HG02870 (cell line): ENCODE measurements around the gene AQP12A.
"Not testable (repeated sequence)": the region's sequence is repeated elsewhere in the genome, so short reads cannot be mapped to it uniquely, and the experiment has no call there.

ENCODE experiments used
- ATAC-seq: cut with Tn5 transposase; IDR thresholded peaks from one replicate; pipeline ENCODE4 v1.9.1; 2021; ENCODE audit warnings: mild to moderate bottlenecking, moderate library complexity; ENCODE audit not compliant: unreplicated experiment

The AQP12A gene

GRCh38 chr2:240655931-240656886 is 35.5 kb upstream of the AQP12A start:
- no peak for ATAC-seq

DNA sequence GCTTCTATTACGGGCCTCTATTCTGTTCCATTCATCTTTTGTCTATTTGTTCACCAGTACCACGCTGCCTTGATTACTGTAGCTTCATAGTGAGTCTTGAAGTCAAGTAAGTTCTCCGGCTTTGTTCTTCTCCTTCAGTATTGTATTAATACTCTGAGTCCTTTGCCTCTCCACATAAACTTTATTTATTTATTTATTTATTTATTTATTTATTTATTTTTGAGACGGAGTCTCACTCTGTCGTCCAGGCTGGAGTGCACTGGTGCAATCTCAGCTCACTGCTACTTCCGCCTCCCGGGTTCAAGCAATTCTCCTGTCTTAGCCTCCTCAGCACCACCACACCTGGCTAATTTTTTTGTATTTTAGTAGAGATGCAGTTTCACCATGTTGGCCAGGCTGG is 31.8 kb upstream of the AQP12A start:
- not testable (repeated sequence) for ATAC-seq

DNA sequence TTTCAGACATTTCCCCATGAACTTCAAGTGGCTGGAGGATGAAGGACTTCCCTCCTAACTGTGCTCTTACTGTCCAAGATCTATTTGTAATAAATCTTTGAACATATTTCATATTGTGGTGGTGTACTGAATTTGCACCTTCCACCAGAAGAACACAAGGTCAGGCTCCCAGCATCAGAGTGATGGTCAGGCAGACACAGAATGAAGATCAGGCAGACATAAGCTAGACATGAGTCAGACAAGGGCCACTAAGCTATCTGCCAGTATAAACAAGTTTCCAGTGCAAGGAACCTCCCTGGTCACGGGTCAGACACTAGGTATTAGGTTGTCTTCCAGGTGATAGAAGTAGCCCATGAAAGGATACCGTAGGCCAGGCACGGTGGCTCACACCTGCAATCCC is 29.0 kb upstream of the AQP12A start:
- no peak for ATAC-seq

- ATAC-seq: no peak
Measured at GRCh38 chr2:240663546-240664190, 28.0 kb upstream of the AQP12A start.

DNA sequence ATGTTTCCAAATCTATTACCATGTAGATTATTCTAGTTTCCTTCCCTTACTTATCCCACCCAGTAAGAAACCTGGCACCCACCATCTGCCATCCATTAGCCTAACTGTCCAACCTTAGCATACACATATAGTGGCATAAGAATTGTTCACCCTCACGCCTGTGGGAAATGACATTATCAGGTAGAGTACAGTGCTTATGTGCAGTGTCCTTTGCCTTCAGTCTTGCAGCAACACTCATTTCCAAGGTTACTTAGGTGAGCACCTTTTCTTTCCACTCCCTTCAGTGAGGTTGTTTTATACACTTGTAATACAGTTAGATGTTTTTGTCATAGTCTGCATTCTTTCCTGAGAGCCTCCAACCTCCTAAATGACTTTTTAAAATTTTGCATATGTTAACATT is 27.0 kb upstream of the AQP12A start:
- no peak for ATAC-seq

DNA sequence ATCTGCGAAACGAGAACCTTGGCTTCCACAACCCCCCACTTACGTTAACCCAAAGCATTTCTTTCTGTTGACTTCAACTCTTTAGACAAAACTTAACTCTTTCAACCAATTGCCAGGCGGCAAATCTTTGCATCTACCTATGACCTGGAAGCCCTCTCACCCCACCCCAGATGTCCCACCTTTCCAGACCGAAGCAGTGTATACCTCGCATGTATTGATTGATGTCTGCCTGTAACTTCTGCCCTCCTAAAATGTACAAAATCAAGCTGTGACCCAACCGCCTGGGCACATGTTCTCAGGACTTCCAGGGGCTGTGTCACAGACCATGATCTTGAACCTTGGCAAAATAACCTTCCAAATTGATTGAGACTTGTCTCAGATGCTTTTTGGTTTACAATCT is 21.3 kb upstream of the AQP12A start:
- no peak for ATAC-seq

DNA sequence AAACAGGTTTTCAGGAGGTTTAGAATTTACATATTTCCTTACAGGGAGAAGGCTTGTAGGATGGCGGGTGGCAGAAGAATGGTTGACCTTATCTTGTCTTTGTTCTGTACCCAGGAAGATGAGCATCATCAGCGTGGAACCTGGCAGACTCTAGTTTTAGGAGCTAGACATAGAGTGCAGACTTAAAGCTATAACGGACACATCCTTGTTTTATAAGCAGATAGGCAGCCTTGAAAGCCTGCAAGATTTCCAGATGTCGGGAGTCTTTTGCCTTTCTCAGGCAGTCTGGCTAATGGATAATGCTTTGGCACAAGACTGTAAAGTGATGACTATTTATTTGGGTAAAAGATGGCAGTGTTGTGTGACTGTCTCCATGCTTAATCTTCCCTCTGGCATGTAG is 20.7 kb upstream of the AQP12A start:
- no peak for ATAC-seq

DNA sequence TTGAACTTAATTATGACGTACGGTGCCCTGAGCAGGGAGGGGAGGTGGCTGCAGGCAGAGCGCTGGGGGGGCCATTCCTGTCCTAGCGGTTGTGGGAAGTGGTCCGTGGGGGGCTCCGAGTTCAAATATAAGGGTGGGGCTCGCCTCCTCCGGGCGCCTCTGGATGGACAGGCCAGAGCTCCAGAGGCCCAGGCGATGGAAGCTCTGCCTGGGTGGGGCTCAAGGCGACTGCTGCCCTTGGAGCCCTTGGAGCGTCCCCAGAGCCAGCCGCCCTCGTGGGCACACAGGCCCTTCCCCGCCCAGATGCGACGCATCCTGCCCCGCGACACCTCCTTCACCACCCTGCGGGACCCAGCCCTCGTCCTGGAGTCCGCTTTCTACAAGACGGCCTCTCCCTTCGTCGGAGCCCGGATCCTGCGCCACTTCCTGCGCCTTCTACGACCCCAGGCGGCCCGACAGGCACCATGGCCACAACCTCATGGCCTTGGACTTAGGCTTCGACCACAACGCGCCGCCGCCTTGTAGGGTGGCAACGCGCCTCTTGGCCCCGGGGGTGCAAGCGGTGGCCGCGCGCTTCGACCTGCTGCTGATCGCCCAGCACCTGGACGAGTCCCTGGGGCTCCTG is 19.5 kb upstream of the AQP12A start:
- ATAC-seq: no peak

GRCh38 chr2:240672701-240673190 is 18.9 kb upstream of the AQP12A start:
- no peak for ATAC-seq

DNA sequence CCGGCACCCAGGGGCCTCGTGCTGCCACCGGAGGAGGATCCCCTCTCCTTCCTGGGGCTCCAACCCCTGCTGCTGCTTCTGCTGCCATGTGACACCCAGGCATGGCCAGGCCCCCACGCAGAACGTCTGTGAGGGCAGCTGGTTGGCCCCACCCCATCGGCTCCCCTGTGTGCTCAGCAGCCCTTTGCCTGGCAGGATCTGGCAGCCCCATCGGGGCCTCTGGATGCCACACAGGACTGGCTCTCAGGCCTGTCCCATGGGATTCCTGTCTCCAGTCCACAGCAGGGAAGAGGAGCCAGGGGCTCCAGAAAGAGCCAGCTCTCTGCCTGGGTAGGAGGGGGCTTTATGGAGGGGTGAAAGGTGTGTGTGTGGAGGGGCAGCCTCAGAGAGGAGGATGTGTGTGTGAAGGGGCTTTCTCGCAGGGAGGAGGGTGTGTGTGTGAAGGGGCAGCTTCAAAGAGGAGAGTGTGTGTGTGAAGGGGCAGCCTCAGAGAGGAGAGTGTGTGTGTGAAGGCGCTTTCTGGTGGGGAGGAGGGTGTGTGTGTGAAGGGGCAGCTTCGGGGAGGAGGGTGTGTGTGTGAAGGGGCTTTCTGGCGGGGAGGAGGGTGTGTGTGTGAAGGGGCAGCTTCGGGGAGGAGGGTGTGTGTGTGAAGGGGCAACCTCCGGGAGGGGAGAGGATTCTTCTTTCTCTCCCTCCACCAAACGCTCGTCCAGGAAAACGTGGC is 17.0 kb upstream of the AQP12A start:
- not testable (repeated sequence) for ATAC-seq

DNA sequence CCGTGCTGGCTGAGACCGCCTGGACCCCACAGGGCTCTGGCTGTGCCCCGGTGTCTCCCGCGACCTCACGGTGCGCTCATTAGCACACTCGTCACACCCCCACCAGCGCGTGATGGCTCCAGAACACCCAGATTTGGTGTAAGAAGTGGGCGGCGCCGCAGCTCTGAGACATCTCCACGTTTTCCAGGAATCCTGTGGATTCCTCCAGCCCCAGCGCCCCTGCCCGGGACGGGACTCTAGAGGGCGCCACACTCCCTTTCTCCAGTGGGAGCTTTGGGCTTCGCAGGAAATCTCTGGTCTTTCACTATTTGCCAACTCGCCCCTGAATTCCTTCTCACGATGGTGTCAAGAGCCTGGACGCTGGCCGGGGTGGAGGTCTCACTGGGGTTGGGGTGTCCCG is 16.3 kb upstream of the AQP12A start:
- ATAC-seq: not testable (repeated sequence)

DNA sequence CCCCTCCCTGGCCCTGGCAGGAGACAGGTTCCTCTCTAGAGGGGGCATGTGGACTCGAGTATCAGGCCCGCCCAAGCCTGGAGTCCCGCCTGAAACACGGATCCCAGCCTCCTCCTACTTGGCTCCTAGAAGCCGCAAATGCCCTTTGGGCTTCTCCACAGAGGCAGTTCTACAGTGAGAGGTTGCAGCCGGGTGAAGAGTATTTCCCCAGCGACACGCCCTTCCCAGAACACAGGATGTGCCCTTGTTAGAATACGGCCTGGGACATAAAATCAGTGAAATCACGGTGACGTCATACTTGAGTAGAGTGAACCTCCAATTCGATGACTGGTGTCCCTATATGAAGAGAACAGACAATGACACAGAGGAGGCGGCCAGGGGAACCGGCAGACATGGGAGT is 13.6 kb upstream of the AQP12A start:
- not testable (repeated sequence) for ATAC-seq

DNA sequence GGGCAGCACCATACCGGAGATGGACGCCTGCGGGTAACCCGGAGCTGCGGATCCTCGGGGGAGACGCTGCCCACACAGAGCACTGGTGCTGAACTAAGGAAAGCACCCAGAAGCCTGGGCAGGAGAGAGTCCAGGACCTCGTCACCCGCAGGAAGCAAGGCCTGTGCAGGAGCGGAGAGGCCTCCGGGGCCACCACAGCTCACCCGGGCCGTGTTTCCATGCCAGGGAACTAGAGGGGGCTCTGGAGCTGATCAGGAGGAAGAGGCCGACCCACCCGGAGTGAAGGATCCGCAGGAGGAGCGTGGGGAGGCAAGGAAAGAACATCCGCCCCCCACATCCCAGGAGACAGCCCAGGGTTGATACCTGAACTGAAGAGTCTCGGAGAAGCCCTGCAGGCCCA is 12.8 kb upstream of the AQP12A start:
- ATAC-seq: not testable (repeated sequence)

- ATAC-seq: not testable (repeated sequence)
Measured at GRCh38 chr2:240680185-240680584, 11.5 kb upstream of the AQP12A start.

- ATAC-seq: not testable (repeated sequence)
Measured at GRCh38 chr2:240682431-240683224, 9.0 kb upstream of the AQP12A start, which contains the start of gene AQP12B. AQP12B (minus strand) TSS chr2:240682885; CDS start chr2:240682837, 48 bp downstream.

DNA sequence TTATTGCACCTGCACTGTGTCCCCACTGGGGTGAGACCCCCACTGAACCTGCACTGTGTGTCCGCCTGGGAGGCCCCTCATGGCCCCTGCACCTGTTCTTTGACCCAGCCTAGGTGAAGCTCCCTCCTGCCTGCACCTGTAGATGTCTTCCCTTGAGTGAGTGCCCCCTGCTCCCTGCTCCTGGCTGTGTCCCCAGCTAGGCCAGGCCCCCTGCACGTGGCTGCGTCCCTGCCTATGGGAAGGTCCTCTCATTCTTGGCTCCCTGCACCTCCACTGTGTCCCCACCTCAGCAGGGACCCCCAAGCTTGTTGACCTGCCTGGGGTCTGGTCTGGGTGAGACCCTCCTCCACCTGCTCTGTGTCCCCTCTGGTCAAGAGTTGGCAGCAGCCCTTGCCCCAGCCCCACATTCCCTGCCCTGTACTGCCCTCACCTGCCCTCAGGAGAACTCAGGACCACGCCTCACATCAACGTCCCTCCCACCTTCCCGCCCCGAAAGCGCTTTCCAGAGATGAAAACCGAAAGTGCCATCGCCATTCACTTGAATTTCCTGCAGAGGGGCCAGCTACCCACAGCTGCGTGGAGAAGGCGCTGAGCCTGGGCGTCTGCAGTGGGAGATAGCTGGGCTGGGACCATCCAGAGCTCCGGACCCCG is 8.2 kb upstream of the AQP12A start:
- not testable (repeated sequence) for ATAC-seq

- ATAC-seq: not testable (repeated sequence)
Measured at GRCh38 chr2:240683980-240684728, 7.5 kb upstream of the AQP12A start.

DNA sequence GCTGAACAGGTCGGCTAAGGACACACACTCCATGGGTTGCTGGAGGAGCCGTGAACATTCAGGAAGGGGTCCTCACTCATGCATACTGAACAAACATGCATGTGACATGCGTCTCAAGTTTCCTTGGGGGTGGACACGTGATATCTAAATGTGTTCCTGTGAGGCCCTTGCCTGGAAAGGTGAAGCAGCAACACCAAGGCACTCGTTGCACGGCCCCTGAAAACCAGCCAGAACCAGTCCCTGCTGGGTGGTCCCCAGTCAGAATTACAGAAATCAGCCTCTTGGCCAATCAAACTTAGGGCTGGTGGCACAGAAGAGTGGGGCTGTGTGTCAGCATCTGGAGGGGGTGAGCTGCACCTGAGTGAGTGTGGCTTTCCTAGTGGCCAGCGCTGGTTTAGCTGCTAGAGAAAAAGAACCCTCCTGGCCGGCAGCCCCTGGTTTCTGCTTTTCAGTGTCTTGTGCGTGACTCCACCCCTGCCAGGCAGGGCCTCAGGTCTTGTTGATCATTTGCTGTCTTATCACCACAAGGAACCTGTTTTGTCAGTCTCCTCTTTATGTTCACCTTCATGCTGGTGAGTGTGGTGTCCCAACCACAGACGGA is 5.8 kb upstream of the AQP12A start:
- no peak for ATAC-seq
